ENCODE results near the gene HABP2.

Gene HABP2

DNA sequence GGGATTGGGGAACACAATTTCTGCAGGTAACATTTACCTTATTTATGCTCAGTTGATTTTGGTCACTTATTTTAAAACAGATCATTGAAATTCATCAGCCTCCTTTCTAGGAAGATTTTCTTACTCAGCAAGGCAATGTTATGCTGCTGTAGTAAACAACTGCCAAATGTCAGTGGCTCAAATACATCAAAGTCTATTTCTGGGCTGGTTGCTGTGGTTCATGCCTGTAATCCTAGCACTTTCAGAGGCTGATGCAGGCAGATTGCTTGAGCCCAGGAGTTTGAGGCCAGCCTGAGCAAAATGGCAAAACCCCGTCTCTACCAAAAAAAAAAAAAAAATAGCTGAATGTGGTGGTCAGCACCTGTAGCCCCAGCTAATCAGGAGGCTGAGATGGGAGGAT, 25.9 kb downstream of the HABP2 start:
- H3K36me3 ChIP-seq (replicated peaks) = no peaks in the 10 kb centered on the region
- TF ChIP-seq, protein P1, sequence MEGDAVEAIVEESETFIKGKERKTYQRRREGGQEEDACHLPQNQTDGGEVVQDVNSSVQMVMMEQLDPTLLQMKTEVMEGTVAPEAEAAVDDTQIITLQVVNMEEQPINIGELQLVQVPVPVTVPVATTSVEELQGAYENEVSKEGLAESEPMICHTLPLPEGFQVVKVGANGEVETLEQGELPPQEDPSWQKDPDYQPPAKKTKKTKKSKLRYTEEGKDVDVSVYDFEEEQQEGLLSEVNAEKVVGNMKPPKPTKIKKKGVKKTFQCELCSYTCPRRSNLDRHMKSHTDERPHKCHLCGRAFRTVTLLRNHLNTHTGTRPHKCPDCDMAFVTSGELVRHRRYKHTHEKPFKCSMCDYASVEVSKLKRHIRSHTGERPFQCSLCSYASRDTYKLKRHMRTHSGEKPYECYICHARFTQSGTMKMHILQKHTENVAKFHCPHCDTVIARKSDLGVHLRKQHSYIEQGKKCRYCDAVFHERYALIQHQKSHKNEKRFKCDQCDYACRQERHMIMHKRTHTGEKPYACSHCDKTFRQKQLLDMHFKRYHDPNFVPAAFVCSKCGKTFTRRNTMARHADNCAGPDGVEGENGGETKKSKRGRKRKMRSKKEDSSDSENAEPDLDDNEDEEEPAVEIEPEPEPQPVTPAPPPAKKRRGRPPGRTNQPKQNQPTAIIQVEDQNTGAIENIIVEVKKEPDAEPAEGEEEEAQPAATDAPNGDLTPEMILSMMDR (IDR thresholded peaks at IDR 0.05; ENCODE audit: low read depth, low read length, missing control alignments) = no peak
- no peak overlapping the region for H3K27ac ChIP-seq
- H3K27me3 ChIP-seq (replicated peaks) = no peaks in the 10 kb centered on the region
- in situ Hi-C loops (cut with HindIII; ENCODE audit: low pct_ligation_motif_present, low sequenced_read_pairs) = no loop called here
- no peak for DNase-seq
- no peak overlapping the region for H3K4me3 ChIP-seq (ENCODE audit: low read depth, low read length)

DNA sequence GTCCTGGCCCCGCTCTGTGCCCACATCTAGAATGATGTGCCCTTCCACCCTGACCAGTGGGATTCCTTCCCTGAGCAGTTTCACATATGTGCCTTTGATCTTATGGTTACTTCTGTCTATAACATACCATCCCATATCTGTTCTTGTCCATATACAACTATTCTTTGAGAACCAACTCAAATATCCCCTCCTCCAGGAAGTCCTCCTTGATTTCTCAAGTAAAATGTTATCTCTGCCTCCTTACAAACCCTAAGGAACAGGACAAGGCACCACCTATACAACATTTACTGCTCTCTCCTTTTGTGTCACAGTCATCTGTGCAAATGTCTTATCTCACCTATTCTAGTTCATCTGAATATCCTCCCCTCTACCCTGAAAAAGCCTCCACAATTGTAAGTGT, 28.2 kb downstream of the HABP2 start:
- TF ChIP-seq, protein P1 (IDR thresholded peaks at IDR 0.05; ENCODE audit: low read depth, low read length, missing control alignments) = no peak
- Histone ChIP-seq H3K4me3 (ENCODE audit: low read depth, low read length) (no peak overlapping the region), H3K36me3 (replicated peaks) (no peaks in the 10 kb centered on the region), H3K27me3 (replicated peaks) (no peaks in the 10 kb centered on the region), H3K27ac (no peak overlapping the region)
- no peak for DNase-seq
- in situ Hi-C loops (cut with HindIII; ENCODE audit: low pct_ligation_motif_present, low sequenced_read_pairs) = no loop called here

DNA sequence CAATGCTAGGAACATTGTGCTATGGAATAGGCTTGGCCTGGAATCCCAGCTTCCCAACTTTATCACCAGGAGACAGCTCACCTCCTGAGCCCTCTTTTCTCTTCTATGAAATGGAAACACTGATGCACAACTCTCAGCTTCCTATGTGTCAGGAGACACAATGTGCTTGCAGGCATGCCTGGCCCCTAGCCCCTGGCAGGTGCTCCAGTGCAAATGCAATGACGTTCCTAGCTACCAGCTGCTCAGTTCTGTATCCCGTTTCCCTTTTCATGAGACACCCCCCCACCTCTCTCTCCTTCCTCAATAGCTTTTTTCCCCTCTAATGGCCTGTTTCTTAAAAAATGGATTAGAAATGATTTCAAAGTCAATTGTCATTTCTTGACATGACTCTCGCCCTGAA, 30.7 kb downstream of the HABP2 start:
- DNase-seq = no peak
- no peak overlapping the region for H3K4me3 ChIP-seq (ENCODE audit: low read depth, low read length)
- H3K27me3 ChIP-seq (replicated peaks) = no peaks in the 10 kb centered on the region
- H3K36me3 ChIP-seq (replicated peaks) = no peaks in the 10 kb centered on the region
- H3K27ac ChIP-seq = no peak overlapping the region
- in situ Hi-C loops (cut with HindIII; ENCODE audit: low pct_ligation_motif_present, low sequenced_read_pairs) = no loop called here
- TF ChIP-seq, protein P1 (IDR thresholded peaks at IDR 0.05; ENCODE audit: low read depth, low read length, missing control alignments) = no peak

DNA sequence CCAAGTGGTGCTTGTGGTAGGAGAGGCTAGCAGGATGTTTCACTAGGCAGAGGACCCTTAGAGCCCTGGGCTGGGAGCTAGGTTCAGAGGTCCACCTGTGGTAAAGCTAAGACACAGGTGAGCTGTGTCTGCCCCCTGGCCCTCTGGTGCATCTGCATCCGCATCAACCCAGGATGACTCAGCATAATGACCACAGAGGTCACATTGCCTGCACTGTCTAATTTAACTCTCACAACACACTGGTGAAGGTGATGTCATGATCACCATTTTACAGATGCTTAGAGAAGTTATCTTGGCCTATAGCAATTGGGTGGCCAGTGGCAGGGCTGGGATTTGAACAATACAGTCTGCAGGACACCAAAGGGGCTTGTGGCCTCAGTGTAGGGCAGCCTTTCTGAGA, 33.1 kb downstream of the HABP2 start:
- Histone ChIP-seq H3K27ac (no peak overlapping the region), H3K36me3 (replicated peaks) (no peaks in the 10 kb centered on the region), H3K27me3 (replicated peaks) (no peaks in the 10 kb centered on the region), H3K4me3 (ENCODE audit: low read depth, low read length) (no peak overlapping the region)
- TF ChIP-seq, protein P1 (IDR thresholded peaks at IDR 0.05; ENCODE audit: low read depth, low read length, missing control alignments) = no peak
- in situ Hi-C loops (cut with HindIII; ENCODE audit: low pct_ligation_motif_present, low sequenced_read_pairs) = no loop called here
- no peak for DNase-seq

DNA sequence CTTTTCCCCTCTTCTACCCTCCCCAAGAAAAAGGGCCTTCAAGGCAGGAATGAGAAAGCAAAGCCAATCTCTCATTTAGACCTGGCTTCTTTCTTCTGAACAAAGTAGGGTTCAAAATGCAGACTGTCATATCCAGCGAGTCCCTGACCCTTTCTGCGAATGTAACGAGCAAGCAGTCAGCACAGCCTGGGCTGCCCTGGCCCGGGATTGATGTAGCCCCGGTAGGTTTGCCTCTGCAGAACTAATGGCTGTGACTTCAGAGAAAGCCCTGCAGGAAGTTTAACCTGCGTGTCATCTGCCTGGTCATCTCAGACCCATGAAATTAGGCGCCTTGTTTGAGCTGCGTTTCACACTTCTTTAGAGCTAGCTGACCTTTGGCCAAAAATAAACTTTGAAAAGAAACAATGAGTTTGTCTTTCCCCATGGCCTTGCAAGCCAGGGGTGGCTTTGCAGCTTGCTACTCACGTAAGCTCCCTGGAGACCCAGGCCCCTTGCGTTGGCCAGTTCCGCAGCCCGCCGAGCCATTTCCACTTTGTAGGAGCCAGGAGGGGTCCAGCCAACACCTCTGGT, 36.4 kb downstream of the HABP2 start:
- Histone ChIP-seq H3K27ac (no peak overlapping the region), H3K4me3 (ENCODE audit: low read depth, low read length) (no peak overlapping the region), H3K36me3 (replicated peaks) (no peaks in the 10 kb centered on the region), H3K27me3 (replicated peaks) (no peaks in the 10 kb centered on the region)
- TF ChIP-seq, protein P1 (IDR thresholded peaks at IDR 0.05; ENCODE audit: low read depth, low read length, missing control alignments) = no peak
- DNase-seq = no peak
- in situ Hi-C loops (cut with HindIII; ENCODE audit: low pct_ligation_motif_present, low sequenced_read_pairs) = no loop called here

DNA sequence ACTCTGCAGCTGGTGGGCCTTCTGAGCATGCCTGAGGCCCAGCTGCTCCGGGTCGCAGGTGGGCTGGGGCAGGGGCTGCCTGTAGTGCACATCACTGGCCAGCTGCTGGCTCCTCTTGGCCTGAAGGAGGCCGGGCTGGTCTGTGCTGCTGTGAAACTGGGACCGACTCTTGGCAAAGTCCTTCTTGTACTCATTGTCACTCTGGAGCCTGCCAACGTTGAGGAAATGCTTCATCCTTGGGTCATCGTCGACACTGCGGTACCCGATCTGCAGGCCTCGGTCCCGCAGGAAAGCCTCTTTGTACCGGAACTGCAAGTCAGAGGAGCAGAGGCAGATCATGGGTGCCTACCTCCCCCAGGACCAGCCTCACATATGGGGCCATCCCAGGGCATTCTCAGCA, 37.7 kb downstream of the HABP2 start:
- in situ Hi-C loops (cut with HindIII; ENCODE audit: low pct_ligation_motif_present, low sequenced_read_pairs) = no loop called here
- Histone ChIP-seq H3K27me3 (replicated peaks) (no peaks in the 10 kb centered on the region), H3K4me3 (ENCODE audit: low read depth, low read length) (no peak overlapping the region), H3K36me3 (replicated peaks) (no peaks in the 10 kb centered on the region), H3K27ac (no peak overlapping the region)
- no peak for DNase-seq
- TF ChIP-seq, protein P1 (IDR thresholded peaks at IDR 0.05; ENCODE audit: low read depth, low read length, missing control alignments) = no peak

All from brain microvascular endothelial cell (primary cell).